Heart left ventricle (tissue), 13 donors: Measurements from ENCODE around the gene MYO7B.

Source experiments
- CTCF ChIP-seq, 12 donors: fragments of 200-600 bp; sonication (generic) in 4 of 12; IDR thresholded peaks; one replicate each; pipeline versions ENCODE4 v1.5.0 to v1.8.0; 2018 to 2022; ENCODE audit warnings: antibody characterized with exemption in 12 of 12, mild to moderate bottlenecking in 5 of 12
- POLR2A ChIP-seq, 2 donors: fragments of 450-650 bp; IDR thresholded peaks; one replicate each; pipeline ENCODE4 v1.6.1; 2017; ENCODE audit warnings: antibody characterized with exemption in 2 of 2, mild to moderate bottlenecking in 2 of 2, moderate library complexity in 2 of 2
- donor health status: ischemic (EF 13 %, LVEDD 7.1; RV severe dilation, severe dysfunction).
- donor health status: DM: no; HTN: yes; CAD: no.
- donor health status: DM: no; HTN: no; CAD: no.
- donor health status: ischemic (EF 25% LVEDD 6.9; RV normal size, moderate dysfunction).
- donor health status: ischemic (EF 25% LVEDD 5.7; RV mildly dilated, moderate dysfunction).
- donor health status: ischemic (EF 35%, LVEDD 5.7; RV mildly dilated, moderate dysfunction).
- donor health status: nonischemic (EF 11% LVEDD 7.7; RV severe dilation, severe dysfunction).
- donor health status: DM: yes; HTN: yes; CAD: no.
- donor health status: PGD.
- donor health status: ischemic (EF 29% LVEDD 5.4; RV normal size, mild dysfunction).
- donor health status: nonischemic (EF 23%, LVEDD 6.1; RV moderate dilation, normal function).

- TF ChIP-seq CTCF (IDR thresholded peaks at IDR 0.05) (no peak), POLR2A (IDR thresholded peaks at IDR 0.05) (no peak)
Observed at GRCh38 chr2:127643439-127644065, 108.1 kb downstream of the MYO7B start.
